HPDE6-E6E7 (cell line): ENCODE data around the gene TLCD4.
A peak's percentile ranks its signal among the peaks of the same experiment; 100 is the strongest.

Source experiments
- DNase-seq: peaks from one replicate; pipeline ENCODE4 v3.0.0; 2011; ENCODE audit warnings: missing footprints; ENCODE audit errors: extremely low spot score

Gene TLCD4

DNA sequence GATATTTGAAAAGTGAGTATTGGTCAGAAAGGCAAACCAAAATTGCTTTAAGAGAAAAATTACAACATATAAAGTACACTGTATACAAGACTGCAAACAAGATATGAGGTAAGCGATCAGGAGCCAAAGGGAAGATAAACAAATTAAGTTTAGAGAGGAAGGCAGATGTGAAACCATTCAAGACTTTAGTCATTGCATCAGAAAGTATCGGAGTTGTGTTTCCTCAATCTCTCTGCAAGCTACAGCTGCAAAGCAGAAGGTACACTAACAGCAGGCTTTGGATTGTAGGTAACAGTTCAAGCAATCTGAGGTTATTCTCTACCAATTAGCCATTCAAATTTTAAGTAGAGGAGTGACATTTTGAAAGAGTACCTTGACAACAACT is 21.3 kb upstream of the TLCD4 start:
- no peak for DNase-seq

DNA sequence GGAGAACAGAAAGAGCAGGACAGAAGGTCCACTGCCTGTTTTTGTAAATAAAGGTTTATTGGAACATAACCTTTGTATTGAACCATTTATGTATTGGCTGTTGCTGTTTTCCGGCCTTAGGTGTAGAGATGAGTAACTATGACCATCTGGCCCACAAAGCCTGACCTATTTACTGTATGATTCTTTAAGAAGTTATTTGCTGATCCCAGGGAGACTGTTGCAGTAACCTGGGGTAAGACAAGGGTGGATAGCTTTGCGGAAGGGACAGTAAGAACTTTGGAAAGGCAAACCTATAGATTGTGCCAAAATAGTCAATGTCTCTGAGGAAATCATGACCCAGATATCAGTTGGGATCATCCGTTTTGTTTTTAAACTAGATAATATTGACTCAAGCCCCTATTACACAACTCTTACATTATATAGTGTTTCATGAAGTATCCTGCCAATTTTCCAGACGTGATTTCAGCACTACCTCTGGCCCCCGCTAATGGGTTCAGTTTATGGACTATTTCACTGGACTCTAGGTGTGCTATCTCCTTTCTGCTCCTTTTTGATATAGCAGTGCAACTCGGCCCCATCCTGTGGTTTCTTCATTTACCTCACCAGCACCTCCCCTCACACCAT is 20.8 kb upstream of the TLCD4 start:
- DNase-seq: no peak

DNA sequence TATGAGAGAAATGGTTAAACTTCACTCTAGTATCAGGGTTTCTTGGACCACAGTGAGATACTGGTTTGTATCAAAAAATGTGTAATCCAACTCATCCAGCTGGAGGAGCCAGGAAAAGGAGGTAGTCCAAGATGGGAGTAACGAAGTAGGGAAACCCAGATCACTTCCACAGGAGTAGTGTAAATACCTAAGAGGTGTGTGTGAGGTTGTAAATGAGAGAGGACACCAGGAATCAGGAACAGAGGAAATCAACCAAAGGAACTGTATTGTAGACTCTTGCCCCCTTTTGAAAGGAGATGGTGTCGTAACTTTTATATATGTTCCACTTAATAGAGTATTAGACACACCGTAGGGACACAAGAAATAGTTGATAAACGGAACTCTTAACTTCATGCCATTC is 19.7 kb upstream of the TLCD4 start:
- no peak for DNase-seq

DNA sequence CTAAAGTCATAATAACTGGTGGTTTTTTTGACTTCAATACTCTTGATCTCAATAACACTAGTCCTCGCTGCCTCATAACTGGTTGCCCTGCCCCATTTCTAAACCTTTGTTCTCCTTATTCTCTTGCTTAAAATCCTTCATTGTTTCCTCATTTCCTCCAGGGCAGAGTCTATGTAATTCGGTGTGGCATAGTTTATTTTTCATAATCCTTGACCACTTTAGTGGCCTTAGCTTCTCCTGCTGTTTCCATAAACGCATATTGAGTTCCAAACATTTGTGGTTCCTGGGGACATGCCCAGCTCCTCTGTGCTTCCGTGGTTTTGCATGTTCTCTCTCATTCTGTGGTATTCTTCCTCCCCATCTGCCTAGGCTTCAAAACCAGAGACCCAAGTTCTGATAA is 19.0 kb upstream of the TLCD4 start:
- no peak for DNase-seq

DNA sequence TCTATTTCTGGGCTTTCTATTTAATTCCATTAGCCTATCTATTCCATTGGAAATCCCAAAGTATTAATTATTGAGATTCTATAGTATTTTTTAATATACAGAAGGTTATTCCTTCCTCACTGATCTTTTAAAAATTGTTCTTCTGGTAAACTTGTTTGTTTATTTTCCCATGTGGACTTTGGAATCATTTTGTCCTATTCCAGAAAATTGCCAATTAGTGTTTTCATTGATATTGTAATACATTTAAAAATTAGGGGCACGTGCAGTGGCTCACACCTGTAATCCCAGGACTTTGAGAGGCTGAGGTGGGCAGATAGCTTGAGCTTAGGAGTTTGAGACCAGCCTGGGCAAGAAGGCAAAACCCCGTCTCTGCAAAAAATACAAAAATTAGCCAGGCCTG is 8.4 kb upstream of the TLCD4 start:
- DNase-seq: no peak

DNA sequence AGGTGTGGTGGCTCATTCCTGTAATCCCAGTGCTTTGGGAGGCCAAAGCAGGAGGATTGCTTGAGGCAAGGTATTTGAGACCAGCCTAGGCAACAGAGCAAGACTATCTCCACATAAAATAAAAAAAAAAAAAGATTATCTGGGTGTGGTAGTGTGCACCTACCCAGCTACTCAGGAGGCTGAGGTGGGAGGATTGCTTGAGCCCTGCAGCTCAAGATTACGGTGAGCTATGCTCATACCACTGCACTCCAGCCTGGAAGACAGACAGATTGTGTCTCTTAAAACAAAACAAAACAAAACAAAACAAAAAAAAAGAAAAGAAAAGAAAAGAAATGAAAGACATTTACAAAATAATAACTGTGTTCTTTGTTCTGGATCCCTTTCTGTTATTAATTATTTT is 6.1 kb upstream of the TLCD4 start:
- DNase-seq: no peak

DNA sequence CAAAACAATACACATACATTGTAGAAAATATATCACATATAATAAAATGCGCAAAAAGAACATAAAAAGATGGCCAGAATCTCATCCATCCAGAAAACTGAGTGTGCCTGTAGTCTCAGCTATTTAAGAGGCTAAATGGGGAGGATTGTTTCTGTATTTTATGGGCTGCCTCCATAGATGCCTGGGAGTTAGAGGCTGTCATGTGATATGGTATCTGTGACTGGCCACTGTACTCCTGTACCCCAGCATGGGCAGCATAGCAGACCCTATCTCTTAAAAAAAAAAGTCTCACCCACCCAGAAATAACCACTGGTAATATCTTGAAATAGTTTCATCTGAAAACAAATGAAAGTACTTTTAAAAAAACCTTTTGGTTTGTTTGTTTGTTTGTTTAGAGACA is 3.5 kb upstream of the TLCD4 start:
- DNase-seq: no peak

DNA sequence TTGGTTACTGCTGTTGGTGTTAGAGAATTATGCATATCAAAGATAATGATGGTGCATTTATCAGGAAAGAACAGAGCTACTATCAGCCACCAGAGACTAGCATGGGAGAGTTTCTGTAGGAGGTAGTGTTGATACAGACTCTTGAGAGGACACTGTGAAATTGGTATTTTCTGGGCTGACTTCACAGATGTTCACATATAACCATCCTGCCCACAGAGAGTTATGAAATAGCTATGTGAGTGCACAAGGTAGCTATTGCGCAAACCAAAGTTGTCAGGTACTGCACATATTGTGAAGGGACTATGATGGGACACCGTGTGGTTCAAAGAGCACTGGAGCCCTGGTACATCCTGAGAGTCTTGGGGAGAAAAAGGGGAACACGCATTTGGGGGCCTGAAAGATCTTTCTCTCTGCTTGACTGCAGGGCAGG is 1.4 kb upstream of the TLCD4 start:
- DNase-seq: no peak

DNA sequence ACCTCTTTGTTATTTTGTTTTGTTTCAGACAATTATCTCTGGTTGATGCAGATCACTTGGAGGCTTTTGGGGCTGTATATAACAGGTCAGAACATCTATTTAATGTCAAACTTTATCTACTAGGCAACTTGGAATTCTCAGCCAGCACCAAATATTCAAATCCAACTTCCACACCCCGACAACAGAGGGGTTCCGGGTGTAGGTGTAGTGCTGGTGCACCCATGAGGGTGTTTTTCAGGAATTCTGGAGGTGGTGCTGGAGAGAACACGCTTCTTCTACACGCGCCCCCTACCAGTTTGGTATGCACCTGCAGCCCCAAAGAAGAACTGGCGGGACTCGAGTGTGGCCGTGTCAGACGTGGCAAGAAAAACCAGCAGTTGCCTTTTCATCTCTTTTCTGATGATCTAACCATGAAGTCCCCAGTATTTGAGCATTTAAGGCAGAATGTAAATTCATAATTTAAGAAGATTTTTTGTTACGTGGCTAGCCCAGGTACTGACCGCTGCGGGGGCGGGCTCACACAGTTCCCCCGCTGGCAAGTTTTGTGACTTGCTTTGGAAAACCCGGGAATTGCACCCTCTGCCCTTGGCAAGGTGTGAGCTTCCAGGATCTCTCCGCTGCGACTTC is 462 bp upstream of the TLCD4 start:
- peak; percentile 66 for DNase-seq

DNA sequence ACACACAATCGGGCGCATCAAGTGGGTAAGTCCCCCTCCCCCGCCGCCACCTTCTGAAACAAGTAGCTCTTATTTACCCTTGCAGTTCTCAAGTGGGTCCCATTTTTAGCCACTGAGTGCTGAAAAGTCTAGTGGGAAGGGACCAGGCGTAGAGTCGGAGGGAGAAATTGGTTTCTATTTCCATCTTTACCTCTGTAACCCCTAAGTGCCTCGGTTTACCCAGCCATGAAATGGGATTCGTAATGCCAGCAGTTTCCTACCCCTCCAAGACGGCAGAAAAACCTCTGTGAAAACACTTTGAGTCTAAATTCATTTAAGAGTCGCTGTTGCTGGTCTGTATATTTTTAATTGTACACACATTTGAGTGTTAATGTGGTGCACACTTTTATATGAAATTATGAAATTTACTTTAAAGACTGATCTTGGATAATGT is 928 bp downstream of the TLCD4 start:
- no peak for DNase-seq

DNA sequence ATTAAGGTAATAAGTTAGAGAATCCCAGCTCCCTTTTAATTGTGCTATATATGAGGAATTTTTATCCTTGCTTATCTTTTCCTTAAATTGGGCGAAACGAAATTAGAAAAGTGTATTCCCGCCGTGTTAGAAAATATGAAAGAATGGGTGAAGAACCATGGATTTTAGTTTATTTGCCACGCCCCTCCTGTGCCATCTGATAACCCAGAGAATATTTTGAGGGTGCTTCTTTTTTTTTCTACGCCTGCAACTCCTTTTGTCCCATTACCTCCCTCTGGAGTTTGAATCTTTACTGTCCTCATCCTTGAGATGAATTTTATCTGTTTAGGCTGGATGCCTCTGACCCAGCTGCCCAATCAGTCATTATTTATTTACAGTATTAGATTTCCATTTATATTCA is 1.6 kb downstream of the TLCD4 start:
- DNase-seq: no peak

DNA sequence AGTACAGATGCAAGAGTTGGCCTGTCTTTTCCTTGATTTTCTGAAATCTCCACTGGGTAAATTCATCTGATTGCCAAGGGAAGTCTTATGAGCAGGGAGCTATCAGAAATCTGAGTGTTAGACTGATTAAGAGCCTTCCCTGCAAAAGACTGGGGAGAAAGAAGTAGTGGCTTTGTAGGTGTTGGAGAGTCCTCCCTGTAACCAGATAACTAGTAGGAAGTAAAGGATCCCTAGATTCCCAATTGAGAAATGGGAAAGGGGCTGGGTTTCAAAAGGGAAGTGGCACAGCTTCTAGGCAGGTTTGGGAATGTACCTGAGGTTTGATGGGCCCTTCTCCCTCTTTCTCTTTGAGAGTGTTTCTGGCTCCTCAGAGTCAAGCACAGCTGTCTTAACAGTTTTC is 2.1 kb downstream of the TLCD4 start:
- DNase-seq: no peak

DNA sequence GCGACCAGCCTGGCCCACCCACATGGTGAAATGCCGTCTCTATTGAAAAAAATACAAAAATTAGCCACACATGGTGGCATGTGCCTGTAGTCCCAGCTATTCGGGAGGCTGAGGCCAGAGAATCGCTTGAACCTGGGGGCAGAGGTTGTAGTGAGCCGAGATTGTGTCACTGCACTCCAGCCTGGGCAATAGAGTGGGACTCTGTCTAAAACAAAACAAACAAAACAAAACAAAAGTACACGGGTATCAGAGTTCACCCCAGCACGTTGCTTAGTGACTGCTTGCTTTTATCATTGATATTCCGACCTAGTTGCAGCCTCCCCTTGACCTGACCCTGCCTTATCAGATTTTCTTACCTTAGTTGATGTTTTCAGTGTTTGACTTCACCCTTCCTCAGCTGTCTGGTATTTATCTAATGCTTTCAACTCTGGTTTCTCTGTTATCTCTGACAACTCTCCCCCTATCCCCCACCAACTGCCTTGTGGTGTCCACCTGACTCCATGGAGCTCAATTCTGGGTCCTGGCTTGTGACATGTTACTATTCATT is 5.1 kb downstream of the TLCD4 start:
- no peak for DNase-seq

DNA sequence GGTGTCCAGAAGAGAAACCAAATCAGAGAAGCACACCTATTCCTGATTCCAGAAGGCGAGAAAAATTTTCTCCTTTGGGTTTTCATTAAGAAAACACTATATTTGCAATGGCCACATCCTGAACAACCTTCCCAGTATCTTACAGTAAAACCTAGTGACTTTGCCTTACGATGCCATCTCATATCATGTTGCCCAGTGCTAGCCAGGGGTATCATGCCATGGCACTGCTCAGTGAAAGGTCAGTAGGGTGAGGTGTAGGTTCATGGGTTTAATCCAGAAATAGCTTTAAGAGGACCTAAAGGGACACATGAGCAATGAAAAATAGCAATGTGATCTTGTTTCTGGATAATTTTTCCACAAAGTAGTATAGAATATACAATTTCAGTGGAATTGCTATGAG is 7.2 kb downstream of the TLCD4 start:
- DNase-seq: no peak

DNA sequence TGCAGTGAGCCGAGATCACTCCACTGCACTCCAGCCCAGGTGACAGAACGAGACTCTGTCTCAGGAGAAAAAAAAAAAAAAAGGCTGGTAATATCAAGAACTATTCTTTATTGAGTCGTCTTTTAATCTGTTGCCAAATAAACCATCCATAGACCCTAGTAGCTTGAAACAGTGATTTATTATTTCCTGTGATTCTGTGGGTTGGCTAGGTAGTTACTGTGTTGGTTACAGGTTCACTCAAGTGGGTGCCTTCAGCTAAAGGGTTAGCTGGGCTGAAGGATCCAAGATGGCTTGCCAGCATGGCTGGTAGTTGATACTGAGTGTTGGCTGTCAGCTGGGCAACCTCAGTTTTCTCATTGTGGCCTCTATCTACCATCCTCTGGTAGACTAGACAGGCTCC is 9.2 kb downstream of the TLCD4 start:
- no peak for DNase-seq

DNA sequence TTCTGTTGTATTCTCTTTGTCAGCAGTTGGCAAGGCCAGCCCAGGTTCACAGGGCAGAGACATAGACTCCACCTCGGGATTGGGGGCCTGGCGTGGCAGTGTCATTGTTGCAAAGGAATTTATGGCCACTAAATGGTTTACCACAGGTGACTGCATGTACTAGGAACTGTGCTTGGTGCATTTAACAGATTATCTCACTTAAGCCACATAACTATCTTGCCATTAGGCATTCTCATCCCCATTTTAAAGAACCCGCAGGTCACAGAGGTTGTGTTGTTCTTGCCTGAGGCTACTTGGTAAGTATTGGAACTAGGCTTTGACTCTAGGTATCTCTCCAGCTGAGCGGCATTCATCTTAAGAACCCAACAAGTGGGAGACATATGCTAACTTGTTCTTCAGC is 9.7 kb downstream of the TLCD4 start:
- DNase-seq: no peak

DNA sequence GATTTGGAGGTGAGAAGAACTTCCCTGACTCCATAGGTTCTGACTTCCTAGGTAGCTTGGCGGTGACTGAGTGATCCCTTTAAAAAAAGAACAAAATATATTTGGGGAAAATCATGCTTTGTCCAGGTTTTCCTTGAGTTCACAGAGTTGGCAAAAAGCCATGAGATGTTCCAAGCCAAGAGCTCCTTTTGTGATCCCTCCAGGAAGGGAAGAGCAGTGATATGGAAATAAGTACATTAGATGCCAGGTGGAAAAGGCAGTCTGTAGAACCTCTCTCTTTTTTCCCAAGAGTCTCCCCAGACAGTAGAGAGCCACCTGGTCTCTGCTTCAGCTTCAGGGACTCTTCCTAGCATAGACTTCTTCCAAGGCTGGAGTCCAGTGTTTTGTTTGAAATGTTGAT is 10.2 kb downstream of the TLCD4 start:
- DNase-seq: no peak

DNA sequence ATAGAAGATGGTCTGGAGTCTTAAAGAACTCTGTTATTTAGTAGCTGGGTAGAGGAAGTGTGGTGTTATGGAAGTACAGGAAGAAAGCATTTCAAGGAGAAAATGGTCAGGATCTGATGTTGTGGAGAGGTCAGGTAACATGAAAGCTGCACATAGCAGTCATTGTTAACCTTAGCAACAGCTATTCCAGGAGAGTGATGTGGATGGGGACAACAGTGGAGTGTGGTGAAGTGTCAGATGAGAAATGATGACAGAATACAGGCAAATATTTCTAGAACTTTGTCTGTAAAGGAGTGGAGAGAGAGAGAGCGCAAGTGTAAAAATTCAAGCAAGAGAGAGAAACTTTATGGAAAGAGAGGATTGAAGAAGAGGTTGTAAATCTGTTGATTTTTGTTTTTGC is 15.6 kb downstream of the TLCD4 start:
- no peak for DNase-seq

DNA sequence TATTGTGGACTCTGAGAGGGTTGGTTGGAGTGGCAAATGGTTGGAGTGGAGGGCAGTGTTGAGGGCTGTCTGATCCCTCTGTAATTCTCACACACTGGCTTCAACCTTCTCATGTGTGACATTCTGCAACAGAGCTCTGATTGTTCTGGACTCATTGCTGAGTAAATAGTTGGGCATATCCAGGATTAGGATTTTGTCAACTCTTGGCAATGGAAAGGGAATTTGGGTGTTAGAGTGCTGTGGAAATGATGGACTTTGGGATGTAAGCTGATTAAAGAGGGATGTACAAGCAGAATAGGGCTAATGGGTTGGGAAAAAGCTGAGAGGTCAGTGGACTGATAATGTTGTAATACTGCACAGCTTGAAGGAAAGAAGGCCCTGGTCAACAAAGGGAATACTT is 16.5 kb downstream of the TLCD4 start:
- DNase-seq: no peak

DNA sequence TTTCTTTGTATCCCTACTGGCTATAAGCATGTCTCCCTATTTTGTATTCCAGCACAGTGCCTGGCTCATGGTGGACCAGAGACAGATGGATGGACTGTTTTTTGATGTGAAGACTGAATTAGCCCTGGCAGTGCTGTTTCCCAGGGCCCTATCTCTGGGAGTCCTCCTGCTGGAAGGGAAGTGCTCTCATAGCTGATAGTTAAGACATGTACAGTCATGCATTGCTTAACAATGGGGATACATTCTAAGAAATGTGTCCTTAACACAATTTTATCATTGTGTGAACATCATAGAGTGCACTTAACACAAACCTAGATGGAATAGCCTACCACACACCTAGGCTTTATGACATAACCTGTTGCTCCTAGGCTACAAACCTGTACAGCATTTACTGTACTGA is 21.1 kb downstream of the TLCD4 start:
- DNase-seq: no peak

DNA sequence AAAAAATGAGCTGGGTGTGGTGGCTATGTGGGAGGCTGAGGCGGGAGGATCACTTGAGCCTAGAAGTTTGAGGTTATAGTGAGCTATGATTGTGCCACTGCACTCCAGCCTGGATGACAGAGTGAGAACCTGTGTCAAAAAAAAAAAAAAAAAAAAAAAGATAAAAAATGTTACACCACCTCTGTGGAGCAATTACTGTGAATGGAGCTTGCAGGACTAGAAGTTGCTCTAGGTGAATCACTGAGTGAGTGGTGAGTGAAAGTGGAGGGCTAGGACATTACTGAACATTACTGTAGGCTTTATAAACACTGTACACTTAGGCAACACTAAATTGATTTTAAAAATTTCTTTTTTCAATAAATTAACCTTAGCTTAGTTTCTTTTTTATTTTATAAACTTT is 21.9 kb downstream of the TLCD4 start:
- DNase-seq: no peak

DNA sequence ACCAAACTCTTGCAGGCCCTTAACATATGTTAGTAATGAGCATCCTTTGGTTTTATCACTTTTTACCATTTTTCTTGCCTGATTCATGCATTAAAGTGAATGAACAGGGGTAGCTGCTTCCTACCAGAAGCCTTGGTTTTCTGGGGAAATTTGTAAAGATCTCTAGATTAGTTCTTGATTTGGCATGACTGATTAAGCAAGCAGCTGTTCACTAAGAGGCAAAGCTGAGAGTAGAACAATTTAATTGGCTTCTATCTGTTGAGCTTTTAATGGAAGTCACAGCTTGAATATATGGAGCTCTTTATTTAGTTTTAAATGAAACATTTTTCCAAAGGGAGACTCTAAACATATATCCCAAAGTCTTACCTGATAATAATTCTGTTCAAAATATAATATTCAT is 23.6 kb downstream of the TLCD4 start:
- DNase-seq: no peak

DNA sequence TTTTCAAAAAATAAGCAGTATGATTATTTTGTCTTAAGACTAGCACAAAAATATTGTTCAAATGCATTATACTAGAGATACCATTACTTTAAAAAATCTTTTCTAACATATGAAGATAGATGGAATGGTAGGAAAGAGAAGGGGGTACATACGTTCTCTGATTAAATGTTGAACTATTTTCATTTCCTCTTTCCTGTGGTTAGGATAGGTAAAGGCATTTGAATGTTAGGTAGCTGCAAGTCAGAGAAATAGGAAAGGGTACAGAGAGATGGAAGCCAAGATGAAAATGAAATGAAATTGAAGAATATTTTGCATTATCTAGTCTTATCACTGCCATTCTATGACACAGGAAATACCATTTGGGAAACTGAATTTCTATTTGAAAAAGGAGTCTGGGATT is 28.3 kb downstream of the TLCD4 start:
- no peak for DNase-seq

DNA sequence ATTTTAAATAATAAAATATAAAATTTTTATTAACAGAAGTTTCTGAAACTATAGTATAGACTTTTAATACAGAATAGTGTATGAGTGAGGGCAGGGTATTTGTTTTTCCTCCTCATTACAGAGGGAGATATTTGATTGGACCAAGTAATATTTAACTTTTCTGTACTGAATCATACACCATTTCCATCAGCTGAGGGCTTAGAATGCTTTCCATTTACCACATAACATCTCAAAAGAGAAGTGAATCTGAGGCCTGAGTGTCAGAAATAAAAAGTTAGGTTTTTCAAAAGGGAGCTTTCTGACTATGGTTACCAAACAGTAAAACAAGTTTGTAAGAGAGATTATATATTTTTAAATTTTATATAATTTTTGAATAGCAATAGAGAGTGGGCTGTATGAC is 29.5 kb downstream of the TLCD4 start:
- DNase-seq: no peak
